ENCODE measurements around the gene FILIP1.

DNA sequence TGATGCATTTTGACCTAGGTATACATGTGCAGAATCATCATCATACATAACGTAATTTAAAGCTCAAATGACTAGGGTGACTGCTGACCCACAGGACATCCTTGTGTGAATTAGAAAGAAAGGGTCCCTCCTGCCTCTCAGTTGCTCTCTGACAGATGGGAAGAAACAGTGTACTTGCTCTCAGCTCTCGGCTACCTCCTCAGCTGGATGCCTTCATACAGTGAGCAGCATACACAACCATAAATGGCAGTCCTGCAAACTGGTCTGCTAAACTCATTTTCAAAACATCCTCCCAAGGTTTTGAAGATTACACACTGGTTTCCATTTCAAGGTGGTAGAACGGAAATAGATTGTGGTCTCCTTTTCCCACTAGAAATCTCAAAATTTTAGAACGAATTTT lies 26.3 kb downstream of the FILIP1 start:
- TF ChIP-seq, protein P1, sequence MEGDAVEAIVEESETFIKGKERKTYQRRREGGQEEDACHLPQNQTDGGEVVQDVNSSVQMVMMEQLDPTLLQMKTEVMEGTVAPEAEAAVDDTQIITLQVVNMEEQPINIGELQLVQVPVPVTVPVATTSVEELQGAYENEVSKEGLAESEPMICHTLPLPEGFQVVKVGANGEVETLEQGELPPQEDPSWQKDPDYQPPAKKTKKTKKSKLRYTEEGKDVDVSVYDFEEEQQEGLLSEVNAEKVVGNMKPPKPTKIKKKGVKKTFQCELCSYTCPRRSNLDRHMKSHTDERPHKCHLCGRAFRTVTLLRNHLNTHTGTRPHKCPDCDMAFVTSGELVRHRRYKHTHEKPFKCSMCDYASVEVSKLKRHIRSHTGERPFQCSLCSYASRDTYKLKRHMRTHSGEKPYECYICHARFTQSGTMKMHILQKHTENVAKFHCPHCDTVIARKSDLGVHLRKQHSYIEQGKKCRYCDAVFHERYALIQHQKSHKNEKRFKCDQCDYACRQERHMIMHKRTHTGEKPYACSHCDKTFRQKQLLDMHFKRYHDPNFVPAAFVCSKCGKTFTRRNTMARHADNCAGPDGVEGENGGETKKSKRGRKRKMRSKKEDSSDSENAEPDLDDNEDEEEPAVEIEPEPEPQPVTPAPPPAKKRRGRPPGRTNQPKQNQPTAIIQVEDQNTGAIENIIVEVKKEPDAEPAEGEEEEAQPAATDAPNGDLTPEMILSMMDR (IDR thresholded peaks at IDR 0.05) = no peak
- TF ChIP-seq POLR2AphosphoS5 (IDR thresholded peaks at IDR 0.05) (no peak), POLR2A (IDR thresholded peaks at IDR 0.05) (no peak)
